IPS-15b (cell line): ENCODE results near the gene ELF1.

ENCODE experiments used
- H3K27me3 ChIP-seq: one replicate; pipeline ENCODE4 v1.6.1; 2013; ENCODE audit warnings: low read length; ENCODE audit not compliant: control insufficient read depth, insufficient read depth
- H3K36me3 ChIP-seq: one replicate; pipeline ENCODE4 v1.6.1; 2013; ENCODE audit warnings: low read length; ENCODE audit not compliant: control insufficient read depth, insufficient read depth
- H3K4me1 ChIP-seq: one replicate; pipeline ENCODE4 v1.6.1; 2013; ENCODE audit warnings: mild to moderate bottlenecking, low read length; ENCODE audit not compliant: control insufficient read depth, insufficient read depth
- H3K4me3 ChIP-seq: one replicate; pipeline ENCODE4 v1.5.1; 2013; ENCODE audit warnings: low read depth, low read length
- H3K9ac ChIP-seq: one replicate; pipeline ENCODE4 v1.6.1; 2013; ENCODE audit warnings: low read depth, mild to moderate bottlenecking, low read length
- H3K9me3 ChIP-seq: one replicate; pipeline ENCODE4 v1.6.1; 2013; ENCODE audit warnings: mild to moderate bottlenecking, low read length; ENCODE audit not compliant: control insufficient read depth, insufficient read depth

ELF1 gene

DNA sequence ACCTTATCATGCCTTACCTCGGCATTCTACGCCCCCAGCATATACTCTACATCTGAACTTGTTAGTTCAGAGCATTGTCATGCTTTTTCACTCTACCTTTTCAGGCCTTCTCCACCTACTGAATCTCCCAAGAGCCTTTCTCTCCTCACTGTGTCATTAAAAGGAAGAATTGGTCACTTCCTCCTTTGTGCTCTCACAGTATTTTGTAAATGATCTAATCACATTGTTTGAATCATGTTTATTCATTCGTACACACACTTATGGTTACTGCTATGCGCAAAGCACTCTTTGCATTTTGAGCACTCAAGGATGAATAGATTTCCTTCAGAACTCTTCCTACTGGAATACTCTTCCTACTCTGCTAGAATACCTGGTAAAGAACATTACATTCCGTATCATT is 15.8 kb upstream of the ELF1 start:
- Histone ChIP-seq H3K4me1 (peaks cover 5% of the 10 kb centered on the region), H3K36me3 (no peaks in the 10 kb centered on the region), H3K27me3 (no peaks in the 10 kb centered on the region), H3K4me3 (no peak overlapping the region), H3K9ac (no peak overlapping the region), H3K9me3 (no peaks in the 10 kb centered on the region)

DNA sequence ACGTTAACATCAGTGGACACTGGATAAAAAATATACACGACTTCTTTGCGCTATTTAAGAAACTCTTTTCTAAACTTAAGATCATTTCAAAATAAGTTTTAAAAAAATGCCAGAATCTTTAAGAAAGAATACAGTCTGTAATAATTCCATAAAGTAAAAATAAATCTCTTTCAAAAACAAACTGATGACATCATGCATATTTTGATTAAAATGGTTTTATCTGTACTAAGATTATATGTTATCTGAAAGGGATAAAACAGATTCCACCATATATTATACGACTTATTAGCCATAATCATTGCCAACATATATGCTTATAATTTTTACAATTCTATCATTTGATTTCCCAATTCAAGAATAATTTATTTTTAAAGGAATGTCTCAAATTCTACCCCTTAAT is 15.3 kb upstream of the ELF1 start:
- H3K9me3 ChIP-seq: no peaks in the 10 kb centered on the region
- H3K9ac ChIP-seq: no peak overlapping the region
- H3K4me3 ChIP-seq: no peak overlapping the region
- no peaks in the 10 kb centered on the region for H3K36me3 ChIP-seq
- peaks cover 5% of the 10 kb centered on the region for H3K4me1 ChIP-seq
- no peaks in the 10 kb centered on the region for H3K27me3 ChIP-seq

DNA sequence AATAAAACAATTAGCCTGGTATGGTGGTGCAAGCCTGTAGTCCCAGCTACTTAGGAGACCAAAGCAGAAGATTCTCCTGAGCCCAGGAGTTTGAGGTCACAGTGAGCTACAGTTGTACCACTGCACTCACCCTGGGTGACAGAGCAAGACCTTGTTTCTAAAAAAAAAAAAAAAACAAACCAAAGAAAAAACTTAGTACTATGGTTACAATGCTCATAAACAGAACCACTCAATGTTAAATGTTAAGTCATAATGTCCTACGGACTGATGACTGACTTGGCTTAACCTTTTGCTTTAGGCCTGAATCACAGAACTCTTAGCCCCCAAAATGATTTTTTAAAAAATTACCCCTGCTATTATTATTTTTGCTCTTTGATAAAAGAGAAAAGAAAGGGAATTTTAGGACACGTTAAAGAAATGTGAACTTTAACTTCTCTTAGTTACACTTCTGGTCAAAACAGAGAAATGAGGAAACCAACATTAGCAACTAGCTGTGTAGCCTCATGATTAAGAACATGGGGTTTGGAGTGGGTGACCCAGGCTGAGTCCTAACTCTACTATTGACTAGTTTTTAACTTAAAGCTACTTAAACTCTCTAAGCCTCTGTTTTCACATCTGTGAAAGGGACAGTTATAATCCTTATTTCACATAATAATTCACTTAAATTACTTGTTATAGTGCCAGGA is 13.7 kb upstream of the ELF1 start:
- Histone ChIP-seq H3K4me3 (no peak overlapping the region), H3K9ac (no peak overlapping the region), H3K27me3 (no peaks in the 10 kb centered on the region), H3K9me3 (no peaks in the 10 kb centered on the region), H3K4me1 (peaks cover 5% of the 10 kb centered on the region), H3K36me3 (no peaks in the 10 kb centered on the region)

DNA sequence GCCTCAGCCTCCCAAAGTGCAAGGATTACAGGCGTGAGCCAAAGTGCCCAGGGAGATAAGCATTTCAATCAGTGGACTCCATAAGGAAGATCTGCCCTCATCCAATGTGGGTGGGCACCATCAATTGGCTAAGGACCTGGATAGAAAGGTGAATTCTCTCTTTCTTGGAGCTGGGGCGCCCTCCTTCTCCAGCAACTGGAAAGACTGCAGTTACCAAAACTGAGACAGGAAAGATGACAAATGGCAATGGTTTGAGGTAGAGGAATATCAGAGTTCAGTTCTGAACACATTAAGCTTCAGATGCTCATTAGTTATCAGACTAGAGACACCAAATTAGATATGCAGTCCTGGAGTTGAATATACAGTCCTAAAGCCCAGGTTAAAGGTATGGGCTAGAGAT is 10.5 kb upstream of the ELF1 start:
- no peaks in the 10 kb centered on the region for H3K4me1 ChIP-seq
- no peaks in the 10 kb centered on the region for H3K9me3 ChIP-seq
- H3K27me3 ChIP-seq: no peaks in the 10 kb centered on the region
- H3K36me3 ChIP-seq: no peaks in the 10 kb centered on the region
- no peak overlapping the region for H3K4me3 ChIP-seq
- H3K9ac ChIP-seq: no peak overlapping the region

DNA sequence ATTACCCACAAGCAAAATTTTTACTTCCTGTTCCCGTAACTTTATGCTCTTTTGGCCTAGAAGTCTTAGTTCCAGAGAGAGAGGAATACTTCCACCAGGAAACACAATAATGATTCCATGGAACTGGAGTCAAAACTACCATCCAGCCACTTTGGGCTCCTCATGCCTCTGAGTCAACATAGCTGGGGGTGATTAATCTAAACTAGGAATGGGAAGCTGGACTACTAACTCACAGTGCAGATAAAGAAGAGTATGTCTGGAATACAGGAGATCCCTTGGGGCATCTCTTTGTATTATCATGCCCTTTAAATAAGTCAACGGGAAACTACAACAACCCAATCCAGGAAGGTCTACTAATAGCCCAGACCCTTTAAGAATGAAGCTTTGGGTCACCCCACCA is 8.9 kb upstream of the ELF1 start:
- H3K4me1 ChIP-seq: no peaks in the 10 kb centered on the region
- no peaks in the 10 kb centered on the region for H3K9me3 ChIP-seq
- no peak overlapping the region for H3K9ac ChIP-seq
- H3K36me3 ChIP-seq: no peaks in the 10 kb centered on the region
- no peaks in the 10 kb centered on the region for H3K27me3 ChIP-seq
- H3K4me3 ChIP-seq: no peak overlapping the region

DNA sequence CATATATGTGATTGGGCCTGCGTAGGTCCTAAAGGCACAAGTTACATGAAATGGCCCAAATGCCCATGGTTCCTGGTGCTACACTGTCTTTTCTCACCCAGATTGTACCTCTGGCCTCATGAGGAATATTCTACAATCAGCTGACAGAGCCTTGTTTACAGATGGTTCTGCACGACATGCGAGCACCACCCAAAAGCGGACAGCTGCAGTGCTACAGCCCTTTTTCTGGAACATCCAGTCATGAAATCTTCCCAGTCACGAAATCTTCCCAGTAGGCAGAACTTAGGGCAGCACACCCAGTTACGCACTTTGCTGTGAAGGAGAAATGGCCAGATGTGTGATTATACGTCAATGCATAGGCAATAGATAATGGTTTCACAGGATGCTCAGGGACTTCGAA is 7.7 kb upstream of the ELF1 start:
- Histone ChIP-seq H3K9me3 (no peaks in the 10 kb centered on the region), H3K4me1 (no peaks in the 10 kb centered on the region), H3K4me3 (no peak overlapping the region), H3K9ac (no peak overlapping the region), H3K36me3 (no peaks in the 10 kb centered on the region), H3K27me3 (no peaks in the 10 kb centered on the region)

DNA sequence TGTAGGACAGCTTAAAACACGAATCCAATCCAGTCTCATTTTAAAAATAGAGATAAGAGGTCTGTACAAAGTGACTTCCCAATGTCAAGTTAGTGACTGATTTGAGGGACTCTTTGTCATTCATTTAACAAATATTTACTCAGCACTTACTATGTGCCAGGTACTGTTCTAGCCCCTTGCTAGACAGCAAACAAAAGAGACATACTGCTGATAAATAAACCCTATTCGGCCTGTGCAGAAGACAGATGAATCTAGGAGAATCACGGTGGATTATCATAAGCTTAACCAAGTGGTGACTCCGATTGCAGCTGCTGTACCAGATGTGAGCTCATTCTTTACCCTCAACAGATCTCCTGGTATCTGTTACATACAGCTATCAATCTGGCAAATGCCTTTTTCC is 6.4 kb upstream of the ELF1 start:
- H3K9ac ChIP-seq: no peak overlapping the region
- no peak overlapping the region for H3K4me3 ChIP-seq
- no peaks in the 10 kb centered on the region for H3K9me3 ChIP-seq
- no peaks in the 10 kb centered on the region for H3K27me3 ChIP-seq
- H3K4me1 ChIP-seq: no peaks in the 10 kb centered on the region
- no peaks in the 10 kb centered on the region for H3K36me3 ChIP-seq

DNA sequence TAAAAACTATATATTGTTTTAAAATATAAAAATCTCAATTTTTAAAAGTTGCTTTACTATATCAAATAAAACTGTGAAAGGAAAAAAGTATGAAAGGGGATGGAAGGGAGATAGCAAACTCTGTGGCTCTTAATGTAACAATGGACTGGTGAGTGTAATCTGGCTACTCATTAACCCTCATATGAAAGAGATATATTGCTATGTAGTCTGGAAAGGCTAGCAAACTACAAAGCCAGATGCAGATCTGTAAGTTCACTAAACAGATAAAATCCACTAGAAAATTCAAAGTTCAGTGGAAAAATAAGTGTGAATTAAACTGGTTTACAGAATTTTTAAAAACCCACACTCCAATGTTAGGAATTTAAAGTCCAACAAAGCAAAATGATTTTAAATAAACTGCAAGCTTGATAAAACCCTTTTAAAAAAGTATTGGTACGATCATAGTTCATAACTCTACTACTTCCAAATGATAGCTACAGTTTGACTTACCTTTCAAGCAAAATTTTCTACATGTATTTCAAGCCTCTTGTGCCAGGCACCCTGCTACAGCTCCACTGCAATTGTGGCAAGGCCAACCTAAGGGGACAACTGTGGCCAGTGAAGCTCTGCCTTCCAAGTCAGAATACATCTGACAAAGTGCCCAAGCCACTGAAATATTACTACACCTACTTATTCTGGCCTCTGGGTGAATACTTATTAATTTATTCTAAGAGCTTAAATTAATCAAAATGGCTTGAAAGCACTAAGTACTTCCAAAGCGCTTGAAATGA is 647 bp upstream of the ELF1 start:
- no peak overlapping the region for H3K4me3 ChIP-seq
- no peaks in the 10 kb centered on the region for H3K27me3 ChIP-seq
- H3K4me1 ChIP-seq: peaks cover 24% of the 10 kb centered on the region
- H3K36me3 ChIP-seq: no peaks in the 10 kb centered on the region
- H3K9me3 ChIP-seq: no peaks in the 10 kb centered on the region
- no peak overlapping the region for H3K9ac ChIP-seq

DNA sequence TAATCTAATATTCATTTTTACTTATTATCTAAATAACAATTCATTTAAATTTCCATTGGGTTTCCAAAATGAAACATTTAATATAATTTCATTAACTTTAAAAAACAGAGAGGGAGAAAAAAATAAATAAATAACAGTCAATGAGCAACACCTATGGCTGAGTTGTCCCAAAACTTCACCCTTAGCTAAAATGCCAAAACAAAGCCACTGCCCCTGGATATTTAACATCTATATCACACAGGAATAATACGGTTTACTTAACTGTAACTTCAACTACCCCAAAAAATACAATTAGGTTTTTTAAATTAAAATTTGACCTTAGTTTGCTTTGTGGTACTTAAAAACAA is 541 bp downstream of the ELF1 start:
- no peaks in the 10 kb centered on the region for H3K27me3 ChIP-seq
- H3K36me3 ChIP-seq: no peaks in the 10 kb centered on the region
- no peaks in the 10 kb centered on the region for H3K9me3 ChIP-seq
- peaks cover 30% of the 10 kb centered on the region for H3K4me1 ChIP-seq
- H3K9ac ChIP-seq: no peak overlapping the region
- H3K4me3 ChIP-seq: no peak overlapping the region

DNA sequence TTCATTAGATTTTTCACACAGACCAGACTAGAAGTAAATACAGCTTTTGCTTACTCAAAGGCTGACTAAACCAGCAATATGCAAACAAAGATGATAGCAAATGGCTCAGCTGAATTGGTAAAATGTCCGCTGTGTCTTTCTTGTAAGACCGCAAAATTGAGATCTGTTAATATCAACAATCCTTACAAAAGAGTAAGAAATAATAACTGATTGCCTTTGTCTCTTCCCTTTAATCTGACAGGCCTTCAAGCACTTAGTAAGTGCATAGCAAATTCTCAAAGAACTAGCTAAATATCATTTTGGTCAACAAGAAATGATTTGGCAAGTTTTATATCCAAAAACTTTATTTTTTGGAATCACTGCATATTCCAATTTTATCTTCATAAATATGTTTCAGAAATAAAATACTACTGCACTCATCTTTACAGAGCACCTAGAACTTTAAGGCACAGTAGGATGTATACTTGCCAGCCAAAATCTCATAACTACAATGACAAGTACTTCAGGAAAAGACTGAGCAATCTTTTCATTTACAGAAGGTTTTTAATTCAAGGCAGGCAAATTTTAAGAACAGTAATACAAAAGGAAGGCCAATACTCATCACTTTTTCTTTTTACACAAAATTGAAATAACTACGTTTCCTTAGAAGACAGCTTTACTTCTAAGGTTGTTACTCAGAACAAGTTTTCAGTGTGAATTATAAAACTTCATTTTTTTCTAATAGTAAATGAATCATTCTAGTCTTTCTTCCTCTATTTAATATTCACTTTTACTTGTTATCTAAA is 1.1 kb downstream of the ELF1 start:
- peaks cover 30% of the 10 kb centered on the region for H3K4me1 ChIP-seq
- no peaks in the 10 kb centered on the region for H3K9me3 ChIP-seq
- H3K36me3 ChIP-seq: no peaks in the 10 kb centered on the region
- no peak overlapping the region for H3K4me3 ChIP-seq
- no peaks in the 10 kb centered on the region for H3K27me3 ChIP-seq
- H3K9ac ChIP-seq: no peak overlapping the region

DNA sequence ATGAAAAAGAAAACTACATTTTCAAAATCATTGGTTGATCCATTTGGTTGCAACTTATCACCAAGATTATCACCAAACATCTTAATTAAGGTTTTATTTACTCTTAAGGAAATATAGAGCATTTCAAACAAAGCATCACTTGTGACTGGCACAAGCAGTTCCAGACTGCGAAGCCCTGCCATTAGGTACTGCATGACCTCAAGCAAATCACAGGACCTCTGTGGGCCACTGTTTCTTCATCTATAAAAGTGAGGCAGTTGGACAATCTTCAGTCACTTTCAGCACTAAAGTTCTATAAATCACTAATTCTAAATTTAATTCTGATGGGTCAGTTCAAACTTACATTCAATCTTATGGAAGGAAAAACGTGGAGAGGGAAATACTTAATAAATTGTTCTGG is 2.0 kb downstream of the ELF1 start:
- H3K36me3 ChIP-seq: no peaks in the 10 kb centered on the region
- peaks cover 30% of the 10 kb centered on the region for H3K4me1 ChIP-seq
- no peak overlapping the region for H3K9ac ChIP-seq
- H3K27me3 ChIP-seq: no peaks in the 10 kb centered on the region
- no peaks in the 10 kb centered on the region for H3K9me3 ChIP-seq
- no peak overlapping the region for H3K4me3 ChIP-seq

DNA sequence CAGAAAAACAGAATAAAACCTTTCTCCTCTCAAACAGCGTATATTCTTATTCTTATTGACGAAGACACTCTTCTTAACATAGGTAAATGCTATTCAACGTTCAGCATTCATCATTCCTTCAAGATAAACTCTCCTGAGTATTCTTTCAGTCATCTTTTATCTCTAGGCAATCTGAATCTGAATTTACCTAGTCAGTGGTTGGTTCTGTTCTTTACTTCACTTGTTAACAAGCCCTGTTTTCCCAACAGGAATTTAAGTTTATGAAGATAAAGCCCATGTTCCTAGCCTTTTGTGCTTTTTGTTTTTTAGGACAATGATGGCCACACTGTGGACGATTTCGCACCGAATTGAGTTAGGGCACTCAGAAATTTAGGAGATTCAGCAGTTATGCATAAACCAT is 3.2 kb downstream of the ELF1 start:
- Histone ChIP-seq H3K4me3 (no peak overlapping the region), H3K9ac (no peak overlapping the region), H3K4me1 (peaks cover 30% of the 10 kb centered on the region), H3K27me3 (no peaks in the 10 kb centered on the region), H3K36me3 (no peaks in the 10 kb centered on the region), H3K9me3 (no peaks in the 10 kb centered on the region)
